Fibroblast of lung (primary cell): ENCODE results near the gene IL17RD. TPM values are rescaled to one million over a fixed set of nuclear protein-coding genes. Genes with fewer than 3 reads are reported as not detected.
"Not testable (repeated sequence)": the region's sequence is repeated elsewhere in the genome, so short reads cannot be mapped to it uniquely, and the experiment has no call there.

ENCODE experiments used
- DNase-seq, 2 donors: peaks; one replicate each; pipeline versions ENCODE4 v3.0.0 to v3.0.0-alpha.2; 2010; ENCODE audit warnings: low read depth in 2 of 2
- H2AFZ ChIP-seq: 2 replicates; pipeline ENCODE4 v1.5.1; 2012; ENCODE audit warnings: low read length, control low read depth, inconsistent platforms
- H3K27ac ChIP-seq: 2 replicates; pipeline ENCODE4 v1.5.1; 2011; ENCODE audit warnings: low read length, control low read depth; ENCODE audit not compliant: insufficient read depth
- H3K27me3 ChIP-seq: 2 replicates; pipeline ENCODE4 v1.5.1; 2011; ENCODE audit warnings: mild to moderate bottlenecking, low read length; ENCODE audit not compliant: control insufficient read depth, insufficient read depth
- H3K36me3 ChIP-seq: 2 replicates; pipeline ENCODE4 v1.5.1; 2011; ENCODE audit warnings: low read length; ENCODE audit not compliant: control insufficient read depth, insufficient read depth
- H3K4me1 ChIP-seq: 2 replicates; pipeline ENCODE4 v1.5.1; 2011; ENCODE audit warnings: low read length; ENCODE audit not compliant: control insufficient read depth, insufficient read depth; ENCODE audit errors: extremely low read depth
- H3K4me2 ChIP-seq: 2 replicates; pipeline ENCODE4 v1.5.1; 2011; ENCODE audit warnings: low read length, control low read depth; ENCODE audit not compliant: insufficient read depth; ENCODE audit errors: extremely low read depth
- H3K4me3 ChIP-seq, 4 experiments: fragments of 200-600 bp in 1 of 4; sonication (generic) in 1 of 4; replicated peaks in 1 of 4; 2 replicates each; pipeline ENCODE4 v1.5.1; 2011 to 2016; ENCODE audit warnings: low read length in 4 of 4, low read depth in 3 of 4, mild to moderate bottlenecking in 3 of 4, control low read depth in 2 of 4, inconsistent platforms in 1 of 4, mixed read lengths in 1 of 4; ENCODE audit not compliant: insufficient read depth in 1 of 4; ENCODE audit errors: control extremely low read depth in 1 of 4
- H3K79me2 ChIP-seq: 2 replicates; pipeline ENCODE4 v1.5.1; 2012; ENCODE audit warnings: mild to moderate bottlenecking, low read length, inconsistent platforms; ENCODE audit not compliant: control insufficient read depth, insufficient read depth
- H3K9ac ChIP-seq: 2 replicates; pipeline ENCODE4 v1.5.1; 2011; ENCODE audit warnings: mild to moderate bottlenecking, low read length, control low read depth; ENCODE audit not compliant: insufficient read depth
- H3K9me3 ChIP-seq: 2 replicates; pipeline ENCODE4 v1.5.1; 2012; ENCODE audit warnings: low read depth, low read length; ENCODE audit not compliant: control insufficient read depth, insufficient read depth
- H4K20me1 ChIP-seq: 2 replicates; pipeline ENCODE4 v1.5.1; 2011; ENCODE audit warnings: low read length; ENCODE audit not compliant: control insufficient read depth, insufficient read depth; ENCODE audit errors: extremely low read depth
- CTCF ChIP-seq, 2 donors: IDR thresholded peaks in 1 of 2; conservative IDR thresholded peaks in 1 of 2; 1 replicate in 1 of 2; 2 replicates in 1 of 2; pipeline ENCODE4 v1.5.1; 2011 to 2012; ENCODE audit warnings: low read length in 2 of 2, control low read depth in 1 of 2, inconsistent platforms in 1 of 2, low read depth in 1 of 2, mild to moderate bottlenecking in 1 of 2
- EZH2 ChIP-seq: IDR thresholded peaks from 2 replicates; pipeline ENCODE4 v1.5.1; 2012; ENCODE audit warnings: low read length, control low read depth, mild to moderate bottlenecking; ENCODE audit errors: missing control alignments
- polyA plus RNA-seq, 2 donors: library from polyadenylated mRNA; depleted of rRNA in 1 of 2; stranded (reverse) in 1 of 2; unstranded in 1 of 2; fragments of >200 nt; gene quantifications; 2 replicates each; pipeline ENCODE4 v1.2.1, GENCODE V29; 2011 to 2012; ENCODE audit warnings: missing spikeins in 1 of 2
- total RNA-seq: library from RNA; depleted of rRNA; stranded (reverse); fragments of >200 nt; gene quantifications from 2 replicates; pipeline ENCODE4 v1.2.1, GENCODE V29; 2014

The IL17RD gene
- total and polyA plus RNA-seq, 2 donors (not counting 1 experiment from before 2014, with no cell fraction given) = 0.60 to 1.8 TPM

GRCh38 chr3:57086201-57086600, 79.0 kb downstream of the IL17RD start:
- H3K79me2 ChIP-seq = no peaks in the 10 kb centered on the region
- H3K4me1 ChIP-seq = no peaks in the 10 kb centered on the region
- TF ChIP-seq EZH2 = no peak
- no peak for TF ChIP-seq CTCF (conservative IDR thresholded peaks at IDR 0.05 in 1 of 2, IDR thresholded peaks at IDR 0.05 in 1 of 2; ENCODE audit: low read depth in 1 of 2, low read length in 2 of 2)

GRCh38 chr3:57085211-57085610, 79.9 kb downstream of the IL17RD start:
- Histone ChIP-seq H3K4me2 (no peak overlapping the region), H4K20me1 (no peaks in the 10 kb centered on the region), H2AFZ (no peak overlapping the region), H3K36me3 (no peaks in the 10 kb centered on the region), H3K27me3 (peaks cover 5% of the 10 kb centered on the region), H3K79me2 (no peaks in the 10 kb centered on the region), H3K4me1 (no peaks in the 10 kb centered on the region), H3K9me3 (no peaks in the 10 kb centered on the region), H3K9ac (no peak overlapping the region), H3K27ac (no peak overlapping the region), H3K4me3 (no peak overlapping the region)
- TF ChIP-seq CTCF (conservative IDR thresholded peaks at IDR 0.05 in 1 of 2, IDR thresholded peaks at IDR 0.05 in 1 of 2; ENCODE audit: low read depth in 1 of 2, low read length in 2 of 2) (no peak), EZH2 (no peak)
- no peak for DNase-seq

More at GRCh38 chr3:57086201-57086600, 79.0 kb downstream of the IL17RD start:
- H3K9ac ChIP-seq = no peak overlapping the region
- no peaks in the 10 kb centered on the region for H3K36me3 ChIP-seq
- DNase-seq = no peak
- H2AFZ ChIP-seq = no peak overlapping the region
- no peak overlapping the region for H3K27ac ChIP-seq
- no peaks in the 10 kb centered on the region for H3K27me3 ChIP-seq
- H4K20me1 ChIP-seq = no peaks in the 10 kb centered on the region
- no peaks in the 10 kb centered on the region for H3K9me3 ChIP-seq
- H3K4me3 ChIP-seq = no peak overlapping the region
- H3K4me2 ChIP-seq = no peak overlapping the region

- H3K4me1 ChIP-seq, H3K79me2 ChIP-seq, H3K9ac ChIP-seq, H3K4me3 ChIP-seq, H3K9me3 ChIP-seq, H3K4me2 ChIP-seq, H3K27ac ChIP-seq, H4K20me1 ChIP-seq, H3K36me3 ChIP-seq, H2AFZ ChIP-seq: not testable (repeated sequence)
- peak in 1 of 2 donors; percentile 14 for DNase-seq
- H3K27me3 ChIP-seq = peaks cover 14% of the 10 kb centered on the region
Measured at GRCh38 chr3:57083266-57083995, 81.7 kb downstream of the IL17RD start.
